ENCODE data around the gene APOL6. TPM values are rescaled to one million over a fixed set of nuclear protein-coding genes. Genes with fewer than 3 reads are reported as not detected.

The APOL6 gene
- total and polyA plus RNA-seq, 9 of the 15 experiments (the other 6 are each of a cell fraction or from before 2014, with no cell fraction given): 0.29 to 1.2 (median 0.70) TPM

- no TSS peak for BruUV-seq (replicated peaks)
- 7% methylated on average over 6 of the region's 6 CpGs for WGBS (ENCODE audit: insufficient coverage, low coverage, missing lambda C conversion rate)
These were observed 39.2 kb downstream of the APOL6 start for GRCh38 chr22:35687461-35687860.

More at GRCh38 chr22:35687461-35687860, 39.2 kb downstream of the APOL6 start:
- no peak for FAIRE-seq
- no peak overlapping the region for H2AFZ ChIP-seq (ENCODE audit: low read depth, low read length)
- no peak for DNase-seq (ENCODE audit: extremely low read depth in 1 of 4, low spot score in 3 of 4)
- H3K9ac ChIP-seq (ENCODE audit: insufficient read depth in 1 of 2, low read depth in 2 of 2, low read length in 2 of 2): no peak overlapping the region
- no peak for TF ChIP-seq ZNF316 (IDR thresholded peaks at IDR 0.05)
- TF ChIP-seq PHF8 (IDR thresholded peaks at IDR 0.05; ENCODE audit: borderline replicate concordance, low read length): no peak
- no peak for TF ChIP-seq ZNF165 (CRISPR knock-in tag; IDR thresholded peaks at IDR 0.05; ENCODE audit: borderline replicate concordance)
- no peak for TF ChIP-seq ZBTB26 (CRISPR knock-in tag; IDR thresholded peaks at IDR 0.05)
- no peak for TF ChIP-seq TGIF2 (CRISPR knock-in tag; IDR thresholded peaks at IDR 0.05)
- H3K4me3 ChIP-seq: no peak overlapping the region
- ATAC-seq: no peak
- H3K36me3 ChIP-seq (ENCODE audit: control insufficient read depth, insufficient read depth, low read length): no peaks in the 10 kb centered on the region
- ChIA-PET POLR2A (no interaction called here), CTCF (ENCODE audit: low intra/inter-chr PET ratio) (no interaction called here)
- 0 out of 5 replicates have a peak, but pooled peaks cover 0 to 3% of the 10 kb centered on the region in 2 experiments for H3K27me3 ChIP-seq (ENCODE audit: control insufficient read depth in 2 of 2, insufficient read depth in 2 of 2, low read length in 2 of 2)
- no peaks in the 10 kb centered on the region for H4K20me1 ChIP-seq (replicated peaks; ENCODE audit: control insufficient read depth, insufficient read depth, low read length)
- H3K79me2 ChIP-seq (ENCODE audit: control insufficient read depth, insufficient read depth, low read length): no peaks in the 10 kb centered on the region
- H3K9me1 ChIP-seq (ENCODE audit: control insufficient read depth, insufficient read depth, low read length): no peaks in the 10 kb centered on the region
- H3K4me2 ChIP-seq (ENCODE audit: insufficient read depth, low read length): no peak overlapping the region
- H3K4me1 ChIP-seq (replicated peaks in 1 of 2; ENCODE audit: control insufficient read depth in 2 of 2, insufficient read depth in 2 of 2, low read length in 2 of 2): no peaks in the 10 kb centered on the region
- in situ Hi-C loops (cut with MboI) (no loop called here), intact Hi-C loops (cut with micrococcal nuclease) (no loop called here)
- no peak overlapping the region for H3K27ac ChIP-seq (ENCODE audit: extremely low read depth, low read depth, low read length)
- no peaks in the 10 kb centered on the region for H3K9me3 ChIP-seq (replicated peaks; ENCODE audit: control insufficient read depth, insufficient read depth, low read depth, low read length)
